Activated naive CD8-positive, alpha-beta T cell (primary cell): ENCODE measurements around the gene ASCL5.

Experiments
- H3K27ac Mint-ChIP-seq: one replicate; pipeline ENCODE4 v1.8.0; 2021; ENCODE audit warnings: mixed read lengths
- H3K27me3 Mint-ChIP-seq: one replicate; pipeline ENCODE4 v1.8.0; 2021; ENCODE audit warnings: mixed read lengths
- H3K36me3 Mint-ChIP-seq: one replicate; pipeline ENCODE4 v1.8.0; 2021; ENCODE audit warnings: mixed read lengths
- H3K4me1 Mint-ChIP-seq: one replicate; pipeline ENCODE4 v1.8.0; 2021; ENCODE audit warnings: low read depth, mixed read lengths
- H3K4me3 Mint-ChIP-seq: one replicate; pipeline ENCODE4 v1.8.0; 2021; ENCODE audit warnings: mild to moderate bottlenecking, mixed read lengths
- H3K9me3 Mint-ChIP-seq: one replicate; pipeline ENCODE4 v1.8.0; 2021; ENCODE audit warnings: low read depth, mixed read lengths

ASCL5 gene

DNA sequence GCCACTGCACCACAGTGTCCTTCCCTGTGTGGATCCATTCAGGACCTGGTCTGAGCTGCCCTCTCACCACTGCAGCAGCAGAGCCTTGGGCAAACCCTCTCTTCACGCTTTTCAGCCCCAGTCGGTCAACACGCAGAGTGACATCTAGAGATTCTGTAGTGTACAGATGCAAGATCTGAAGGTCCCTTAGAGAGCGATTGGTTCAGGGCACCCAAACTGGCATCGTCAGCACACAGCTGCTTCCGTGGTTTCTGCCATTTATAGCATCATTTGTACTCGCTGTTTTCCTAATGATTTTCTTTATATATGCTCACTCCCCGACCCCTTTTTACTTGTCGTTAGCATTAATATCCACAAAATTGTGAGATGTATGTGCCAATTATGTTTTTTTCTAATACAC is 1.5 kb upstream of the ASCL5 start:
- H3K36me3 Mint-ChIP-seq: peaks cover 3% of the 10 kb centered on the region

DNA sequence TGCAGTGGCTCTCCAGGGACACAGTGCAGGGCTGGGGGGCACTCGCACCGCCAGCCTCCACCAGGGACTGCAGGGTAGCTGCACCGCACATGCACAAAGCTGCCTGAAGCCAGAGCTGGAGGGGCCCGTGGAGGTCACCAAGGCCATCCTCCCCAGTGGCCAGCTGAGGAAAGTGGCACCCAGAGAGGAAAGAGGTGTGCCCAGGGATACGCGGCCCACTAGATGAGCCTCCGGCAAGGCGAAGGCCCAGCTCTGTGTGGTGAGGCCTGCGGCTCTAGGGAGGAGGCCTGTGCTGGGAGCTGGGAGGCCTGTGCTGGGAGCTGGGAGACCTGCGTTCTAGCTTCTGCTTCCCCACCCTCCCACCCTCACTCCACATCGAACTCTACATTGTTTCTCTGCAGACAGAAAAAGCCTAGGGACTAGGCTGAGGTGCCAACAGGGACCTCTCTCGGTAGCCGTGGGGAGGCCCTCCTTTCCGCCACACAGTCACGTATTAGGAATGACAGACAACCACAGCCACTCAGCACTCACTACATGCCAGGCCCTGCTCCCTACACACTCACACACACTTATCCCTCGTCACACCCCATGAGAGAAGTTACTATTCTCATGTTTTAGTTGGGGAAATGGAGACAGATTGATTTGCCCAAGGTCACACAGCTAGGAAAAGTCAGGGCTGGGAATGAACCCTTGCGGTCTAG is 921 bp upstream of the ASCL5 start:
- peaks cover 11% of the 10 kb centered on the region for H3K27me3 Mint-ChIP-seq
- no peaks in the 10 kb centered on the region for H3K4me1 Mint-ChIP-seq
- no peak overlapping the region for H3K27ac Mint-ChIP-seq
- peaks cover 2% of the 10 kb centered on the region for H3K36me3 Mint-ChIP-seq
- H3K9me3 Mint-ChIP-seq: no peaks in the 10 kb centered on the region
- no peak overlapping the region for H3K4me3 Mint-ChIP-seq

More for the DNA sequence above, 1.5 kb upstream of the ASCL5 start:
- Mint-ChIP-seq H3K27me3 (peaks cover 11% of the 10 kb centered on the region), H3K4me1 (no peaks in the 10 kb centered on the region), H3K4me3 (no peak overlapping the region), H3K27ac (no peak overlapping the region), H3K9me3 (no peaks in the 10 kb centered on the region)

DNA sequence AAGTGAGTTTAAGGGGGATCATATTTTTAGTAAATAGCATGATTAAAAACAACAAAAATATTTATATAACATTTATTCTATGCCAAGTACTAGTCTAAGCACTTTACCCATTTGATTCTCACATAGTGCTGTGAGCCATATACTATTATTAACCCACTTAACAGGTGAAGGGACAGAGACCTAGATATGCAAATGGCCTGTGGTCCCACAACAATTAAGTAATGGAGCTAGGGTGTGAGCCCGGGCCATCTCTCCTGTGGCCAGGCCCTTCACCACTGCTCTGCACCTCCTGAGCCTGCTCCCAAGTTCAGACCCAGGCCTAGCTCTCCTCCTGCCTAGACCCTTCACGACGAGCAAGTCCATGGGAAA is 537 bp downstream of the ASCL5 start:
- Mint-ChIP-seq H3K4me3 (no peak overlapping the region), H3K4me1 (no peaks in the 10 kb centered on the region), H3K9me3 (no peaks in the 10 kb centered on the region), H3K27ac (no peak overlapping the region), H3K27me3 (peaks cover 11% of the 10 kb centered on the region), H3K36me3 (no peaks in the 10 kb centered on the region)

DNA sequence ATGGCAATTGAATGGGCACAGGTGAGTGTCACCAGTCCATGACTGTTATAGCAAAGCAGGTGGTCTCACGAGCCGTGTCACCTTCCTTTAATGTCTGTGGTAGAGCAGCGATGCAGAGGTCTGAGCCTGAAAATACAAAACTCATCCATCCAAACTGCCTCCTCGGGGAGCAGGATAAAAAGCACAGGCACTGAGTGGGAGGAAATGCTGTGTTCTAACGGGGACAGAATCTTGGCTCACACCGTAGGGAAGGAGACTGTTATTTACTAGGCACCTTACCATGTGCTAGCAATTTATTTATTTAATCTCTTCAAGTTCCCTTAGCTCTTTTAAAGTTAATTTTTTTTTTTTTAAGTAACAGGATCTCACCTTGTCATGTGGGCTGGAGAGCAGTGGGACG is 1.2 kb downstream of the ASCL5 start:
- Mint-ChIP-seq H3K36me3 (no peaks in the 10 kb centered on the region), H3K9me3 (no peaks in the 10 kb centered on the region), H3K27ac (no peak overlapping the region), H3K27me3 (peaks cover 11% of the 10 kb centered on the region), H3K4me1 (no peaks in the 10 kb centered on the region), H3K4me3 (no peak overlapping the region)

DNA sequence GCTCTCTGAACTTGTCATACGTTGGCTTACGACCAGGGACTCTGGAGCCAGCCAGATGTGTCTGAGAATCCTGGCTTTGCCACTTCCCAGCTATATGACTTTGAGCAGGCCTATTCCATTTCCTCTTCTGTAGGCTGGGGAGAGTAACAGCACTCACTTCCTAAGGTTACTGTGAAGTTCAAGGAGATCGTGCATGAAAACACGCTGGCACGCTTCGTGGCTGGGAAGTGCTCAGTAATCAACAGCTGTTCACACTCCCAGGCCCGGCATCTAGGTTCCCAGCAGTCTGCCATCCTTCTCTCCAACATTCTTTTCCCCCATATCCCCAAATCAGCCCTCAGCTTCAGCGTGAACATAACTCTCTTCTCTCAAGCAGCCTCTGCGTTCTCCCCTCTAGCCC is 2.0 kb downstream of the ASCL5 start:
- peaks cover 11% of the 10 kb centered on the region for H3K27me3 Mint-ChIP-seq
- H3K36me3 Mint-ChIP-seq: no peaks in the 10 kb centered on the region
- peaks cover 3% of the 10 kb centered on the region for H3K4me1 Mint-ChIP-seq
- H3K9me3 Mint-ChIP-seq: no peaks in the 10 kb centered on the region
- H3K27ac Mint-ChIP-seq: no peak overlapping the region
- H3K4me3 Mint-ChIP-seq: no peak overlapping the region

DNA sequence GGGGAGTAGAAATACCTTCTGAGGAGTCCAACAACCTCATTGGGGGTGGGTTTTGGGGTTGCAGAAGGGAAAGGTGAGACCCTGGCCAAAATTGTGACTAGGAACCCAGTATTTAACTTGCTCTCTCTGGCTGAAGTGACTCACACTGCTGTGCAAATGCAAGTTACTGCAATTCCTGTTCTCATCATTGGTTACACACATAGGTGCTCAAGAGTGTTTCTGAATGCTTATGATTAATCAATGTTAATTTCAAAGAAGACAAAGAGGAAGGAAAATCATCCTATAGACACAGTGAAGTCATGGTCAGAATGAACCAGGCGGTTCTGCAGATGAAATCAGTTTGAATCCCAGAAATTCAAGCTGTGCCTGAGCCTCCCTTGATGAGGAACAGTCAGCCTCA is 3.1 kb downstream of the ASCL5 start:
- peaks cover 9% of the 10 kb centered on the region for H3K4me1 Mint-ChIP-seq

DNA sequence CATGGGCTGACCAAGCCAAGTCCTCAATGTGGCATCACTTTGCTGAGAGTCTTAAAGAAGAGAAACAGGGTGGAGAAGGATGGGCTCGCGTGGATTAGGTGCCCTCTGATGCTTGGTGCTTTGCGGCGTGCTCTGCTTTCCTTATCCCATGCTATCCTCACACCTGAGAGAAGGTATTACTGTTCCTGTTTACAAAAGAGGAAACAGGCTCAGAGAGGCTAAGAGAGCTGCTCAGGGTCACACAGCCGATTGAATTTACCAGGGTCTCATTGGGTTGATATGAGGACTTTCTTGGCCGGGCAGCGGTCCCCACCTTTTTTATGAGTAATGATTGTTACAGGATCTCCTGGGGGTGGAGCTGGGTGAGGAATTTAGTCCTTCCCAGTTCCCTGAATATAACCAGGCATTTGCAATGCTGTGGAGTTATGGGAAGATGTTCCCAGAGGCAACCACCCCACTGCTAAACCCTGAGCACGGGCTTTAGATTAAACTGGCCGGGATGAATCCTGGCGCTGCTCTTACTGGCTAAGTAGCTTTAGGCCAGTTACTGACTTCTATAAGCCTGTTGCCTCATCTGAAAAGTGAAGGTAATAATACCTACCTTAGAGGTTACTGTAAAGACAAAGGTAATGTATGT is 4.5 kb downstream of the ASCL5 start:
- Mint-ChIP-seq H3K27ac (no peak overlapping the region), H3K9me3 (no peaks in the 10 kb centered on the region), H3K4me3 (no peak overlapping the region), H3K27me3 (peaks cover 8% of the 10 kb centered on the region), H3K36me3 (no peaks in the 10 kb centered on the region), H3K4me1 (peaks cover 9% of the 10 kb centered on the region)

More for the DNA sequence above, 3.1 kb downstream of the ASCL5 start:
- H3K27me3 Mint-ChIP-seq: peaks cover 11% of the 10 kb centered on the region
- H3K9me3 Mint-ChIP-seq: no peaks in the 10 kb centered on the region
- H3K36me3 Mint-ChIP-seq: no peaks in the 10 kb centered on the region
- H3K27ac Mint-ChIP-seq: no peak overlapping the region
- no peak overlapping the region for H3K4me3 Mint-ChIP-seq

DNA sequence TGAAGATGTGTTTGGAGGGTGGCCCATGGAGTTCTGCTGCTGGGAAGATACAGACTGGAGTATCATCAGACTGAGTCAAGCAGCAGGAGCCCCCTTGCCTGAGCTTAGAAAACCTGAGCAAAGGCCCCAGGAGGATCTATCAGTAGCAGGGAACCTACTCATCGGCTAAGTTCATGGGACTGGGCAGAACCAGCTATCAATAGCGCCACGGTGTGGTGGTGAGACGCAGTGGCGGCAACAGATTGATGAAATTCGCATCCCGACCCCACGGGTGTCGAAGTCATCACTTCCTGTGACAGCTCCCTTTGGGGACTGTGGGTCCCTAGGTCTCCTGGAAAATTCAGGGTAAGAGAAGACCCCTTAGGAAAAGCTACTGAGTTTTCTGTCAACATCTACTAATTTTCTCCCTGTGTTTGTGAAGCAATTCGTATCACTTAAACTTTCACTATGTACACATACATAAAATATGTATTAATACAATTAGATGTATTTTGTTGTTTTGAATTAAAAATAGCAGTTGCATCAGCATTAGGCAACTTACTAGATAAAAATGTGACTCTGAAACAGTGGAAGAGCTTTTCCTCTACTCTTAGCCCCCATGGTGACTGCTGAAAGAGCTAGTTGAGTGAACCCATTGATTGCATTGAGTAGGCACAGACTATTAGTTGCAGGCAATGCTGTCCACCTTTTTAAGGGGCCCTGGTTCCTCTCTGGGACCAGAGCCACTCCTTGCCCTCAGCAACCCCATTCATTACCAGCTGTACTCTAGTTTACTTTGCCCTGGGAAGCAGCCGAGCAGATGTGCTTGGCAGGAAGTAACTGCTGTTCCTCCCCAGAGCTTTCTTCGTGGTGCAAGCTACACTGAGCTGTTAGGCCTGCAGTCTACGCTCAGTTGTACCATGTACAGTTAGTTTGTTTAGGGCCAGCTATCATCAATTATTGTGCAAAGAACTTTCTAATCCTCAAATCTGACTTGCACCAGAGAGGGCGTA is 7.5 kb downstream of the ASCL5 start:
- no peaks in the 10 kb centered on the region for H3K9me3 Mint-ChIP-seq
- no peaks in the 10 kb centered on the region for H3K36me3 Mint-ChIP-seq
- peaks cover 17% of the 10 kb centered on the region for H3K4me1 Mint-ChIP-seq
- H3K27ac Mint-ChIP-seq: no peak overlapping the region
- H3K27me3 Mint-ChIP-seq: no peaks in the 10 kb centered on the region
- no peak overlapping the region for H3K4me3 Mint-ChIP-seq

DNA sequence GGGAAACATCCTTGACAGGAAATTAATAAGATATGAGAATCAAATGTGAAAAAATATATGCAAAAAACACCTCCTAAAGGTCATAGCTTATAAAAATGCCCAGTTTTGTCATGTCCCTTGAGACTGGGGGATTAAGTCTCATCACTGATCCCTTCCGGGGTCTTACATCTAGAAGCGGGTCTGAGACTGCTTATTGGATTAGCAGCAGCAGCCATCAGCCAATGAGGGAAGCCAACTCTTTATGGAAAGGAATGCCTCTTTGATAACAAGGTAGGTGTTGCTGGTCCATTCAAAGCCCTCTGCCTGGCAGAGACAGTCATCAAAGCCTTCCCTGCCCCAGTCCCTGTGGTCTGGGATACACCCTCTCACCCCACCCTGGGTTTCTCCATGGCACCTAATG is 10.9 kb downstream of the ASCL5 start:
- Mint-ChIP-seq H3K4me1 (peaks cover 17% of the 10 kb centered on the region), H3K36me3 (no peaks in the 10 kb centered on the region), H3K27me3 (no peaks in the 10 kb centered on the region), H3K27ac (no peak overlapping the region), H3K4me3 (peak overlapping the region; percentile 46), H3K9me3 (no peaks in the 10 kb centered on the region)

DNA sequence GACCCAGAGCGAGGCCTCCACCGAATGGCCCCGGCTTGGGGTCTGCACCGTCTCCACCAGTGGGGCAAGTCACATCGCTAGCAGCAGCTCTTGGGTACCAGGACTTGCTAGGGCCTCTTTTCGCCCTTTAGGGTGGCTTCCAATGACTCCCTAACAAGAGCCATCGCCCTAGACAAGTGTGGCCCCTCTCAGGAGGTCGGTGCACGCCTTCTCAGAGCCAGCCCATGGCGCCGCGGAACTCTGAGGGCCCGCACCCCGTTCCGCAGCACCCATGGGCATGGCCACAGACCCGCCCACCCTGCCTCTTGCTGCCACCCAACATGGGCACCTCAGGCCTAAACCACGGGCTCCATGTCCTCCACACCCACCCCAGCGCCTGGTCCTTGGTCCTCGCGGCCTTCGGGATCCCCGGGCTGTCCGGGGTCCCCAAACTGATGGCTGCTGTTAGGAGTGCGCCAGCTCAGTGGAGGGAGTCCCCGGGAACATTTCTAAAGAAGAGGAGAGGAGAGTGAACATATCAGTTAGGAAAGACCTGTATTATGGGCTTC is 11.5 kb downstream of the ASCL5 start:
- Mint-ChIP-seq H3K9me3 (no peaks in the 10 kb centered on the region), H3K27ac (no peak overlapping the region), H3K4me3 (peak overlapping the region; percentile 46), H3K4me1 (peaks cover 17% of the 10 kb centered on the region), H3K36me3 (no peaks in the 10 kb centered on the region), H3K27me3 (no peaks in the 10 kb centered on the region)

DNA sequence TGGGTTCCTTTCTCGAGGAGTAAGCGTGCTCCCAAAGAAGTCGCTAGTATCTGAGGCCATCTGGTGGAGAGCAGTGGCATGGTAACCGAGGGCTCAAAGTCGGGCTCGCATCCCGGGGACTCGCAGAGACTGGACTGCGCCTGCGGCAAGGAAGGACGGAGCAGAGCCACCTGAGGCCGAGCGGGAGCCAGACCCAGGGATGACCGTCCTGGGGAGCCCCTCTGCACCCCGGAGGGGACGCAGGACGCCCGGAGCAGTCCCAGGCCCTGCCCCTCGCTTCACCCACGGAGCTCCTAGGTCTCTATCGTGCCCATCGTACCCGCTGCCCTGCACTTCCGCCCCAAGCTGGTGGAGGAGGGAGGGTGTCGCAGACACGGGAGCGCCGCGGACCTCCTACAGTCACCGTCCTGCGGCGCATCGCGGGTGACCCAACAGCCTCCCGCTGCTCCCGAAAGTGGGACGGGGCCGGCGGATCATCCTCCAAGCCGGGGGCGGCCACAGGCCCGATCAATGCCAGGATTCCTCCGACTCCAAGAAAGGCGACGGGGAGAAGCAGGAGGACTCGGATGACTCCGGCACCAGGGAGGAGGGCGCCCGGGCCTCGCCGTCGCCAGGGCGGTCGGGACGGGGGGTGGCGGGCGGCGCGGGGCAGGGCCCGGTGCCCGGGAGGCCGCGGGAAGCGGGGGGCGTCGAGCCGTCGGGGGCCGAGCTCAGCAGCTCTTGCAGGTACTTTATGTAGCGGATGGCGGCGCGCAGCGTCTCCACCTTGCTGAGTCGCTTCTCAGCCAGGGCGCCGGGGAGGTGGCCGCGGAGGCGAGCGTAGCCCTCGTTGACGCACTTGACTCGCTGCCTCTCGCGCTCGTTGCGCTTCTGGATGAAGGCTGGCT is 12.5 kb downstream of the ASCL5 start:
- peak overlapping the region; percentile 87 for H3K4me3 Mint-ChIP-seq
- no peaks in the 10 kb centered on the region for H3K36me3 Mint-ChIP-seq
- no peaks in the 10 kb centered on the region for H3K9me3 Mint-ChIP-seq
- peaks cover 9% of the 10 kb centered on the region for H3K4me1 Mint-ChIP-seq
- H3K27ac Mint-ChIP-seq: peak overlapping the region; percentile 47
- H3K27me3 Mint-ChIP-seq: no peaks in the 10 kb centered on the region

DNA sequence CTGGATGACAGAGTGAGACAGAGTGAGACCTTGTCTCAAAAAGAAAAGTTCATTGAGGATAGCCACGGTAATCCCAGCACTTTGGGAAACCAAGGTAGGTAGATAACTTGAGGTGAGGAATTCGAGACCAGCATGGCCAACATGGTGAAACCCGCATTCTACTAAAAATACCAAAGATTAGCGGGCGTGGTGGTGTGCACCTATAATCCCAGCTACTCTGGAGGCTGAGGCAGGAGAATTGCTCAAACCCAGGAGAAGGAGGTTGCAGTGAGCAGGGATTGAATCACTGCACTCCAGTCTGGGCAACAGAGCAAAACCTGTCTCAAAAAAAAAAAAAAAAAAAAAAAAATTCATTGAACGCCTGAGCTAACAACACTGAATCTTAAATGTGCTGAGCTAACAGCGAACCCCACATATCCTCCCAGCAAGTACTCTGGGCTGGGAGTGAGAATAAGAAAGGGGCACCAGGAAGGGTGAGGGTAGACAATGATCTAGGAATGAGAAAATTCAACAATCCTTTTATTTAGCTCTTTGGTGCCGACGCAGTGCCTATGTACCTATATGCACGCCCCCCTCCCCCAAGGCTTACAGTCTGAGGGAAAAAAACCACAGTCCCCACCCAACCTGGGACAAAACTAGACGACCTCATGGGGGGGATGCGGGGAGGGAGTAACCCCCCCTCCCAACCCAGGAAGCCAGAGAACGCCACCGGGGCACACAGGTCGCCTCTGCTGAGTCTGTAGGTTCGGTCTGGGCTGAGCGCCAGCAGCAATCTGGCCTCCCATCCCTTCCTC is 13.3 kb downstream of the ASCL5 start:
- Mint-ChIP-seq H3K9me3 (no peaks in the 10 kb centered on the region), H3K4me3 (peak overlapping the region; percentile 87), H3K4me1 (peaks cover 8% of the 10 kb centered on the region), H3K27ac (no peak overlapping the region), H3K27me3 (no peaks in the 10 kb centered on the region), H3K36me3 (no peaks in the 10 kb centered on the region)

DNA sequence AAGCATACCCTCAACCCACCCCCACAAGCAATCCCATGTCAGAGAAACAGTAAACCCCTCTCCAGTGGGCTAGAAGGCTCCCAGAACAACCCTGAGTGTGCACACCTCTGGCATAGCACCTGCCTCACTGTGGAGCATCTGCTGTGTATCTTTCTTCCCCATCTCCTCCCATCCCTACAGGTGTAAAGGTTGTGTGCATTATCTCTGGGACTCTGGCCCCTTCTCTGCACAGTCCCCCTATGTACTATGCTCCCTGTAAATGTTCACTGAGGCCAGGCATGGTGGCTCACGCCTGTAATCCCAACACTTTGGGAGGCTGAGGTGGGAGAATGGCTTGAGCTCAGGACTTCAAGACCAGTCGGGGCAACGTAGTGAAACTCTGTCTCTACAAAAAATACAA is 14.1 kb downstream of the ASCL5 start:
- no peaks in the 10 kb centered on the region for H3K9me3 Mint-ChIP-seq
- H3K27ac Mint-ChIP-seq: no peak overlapping the region
- H3K4me3 Mint-ChIP-seq: peak overlapping the region; percentile 20
- no peaks in the 10 kb centered on the region for H3K27me3 Mint-ChIP-seq
- peaks cover 8% of the 10 kb centered on the region for H3K4me1 Mint-ChIP-seq
- H3K36me3 Mint-ChIP-seq: no peaks in the 10 kb centered on the region
